Fibroblast of villous mesenchyme (primary cell): Measurements from ENCODE around the gene RAD51B. TPM values are rescaled to one million over a fixed set of nuclear protein-coding genes. Genes with fewer than 3 reads are reported as not detected.

Experiments used
- DNase-seq: peaks from one replicate; pipeline ENCODE4 v3.0.0-alpha.2; 2010; ENCODE audit warnings: low read depth
- H3K4me3 ChIP-seq: 2 replicates; pipeline ENCODE4 v1.5.1; 2011; ENCODE audit warnings: low read depth, mild to moderate bottlenecking, low read length
- total RNA-seq: library from RNA; depleted of rRNA; stranded (reverse); fragments of >200 nt; gene quantifications from 2 replicates; pipeline ENCODE4 v1.2.3, GENCODE V29; 2012
- TF ChIP-seq, protein P1 (sequence below): IDR thresholded peaks from 2 replicates; pipeline ENCODE4 v1.5.1; 2012; ENCODE audit warnings: low read depth, mild to moderate bottlenecking, low read length; ENCODE audit not compliant: insufficient read depth

Gene RAD51B
- total RNA-seq, 1 donor = 22.0 TPM

DNA sequence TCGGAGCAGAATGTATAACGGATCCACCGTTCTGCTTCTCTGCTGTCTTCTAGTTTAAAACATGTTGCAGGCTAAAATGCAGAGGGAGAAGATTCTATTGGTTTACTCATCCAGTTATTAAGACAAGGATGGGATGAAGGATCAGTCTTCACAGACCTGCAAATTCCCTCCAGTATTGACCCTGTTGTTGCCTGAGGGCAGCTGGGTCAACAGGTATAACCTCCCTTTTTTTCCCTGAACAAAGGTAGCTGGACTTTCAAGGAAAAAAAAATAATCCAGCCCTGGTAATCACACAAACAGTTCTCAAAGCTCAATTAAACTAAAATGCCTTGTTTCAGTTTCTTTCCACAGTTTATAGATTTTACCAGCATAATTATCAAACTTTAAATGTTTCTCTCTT is 492.7 kb downstream of the RAD51B start:
- TF ChIP-seq, protein P1, sequence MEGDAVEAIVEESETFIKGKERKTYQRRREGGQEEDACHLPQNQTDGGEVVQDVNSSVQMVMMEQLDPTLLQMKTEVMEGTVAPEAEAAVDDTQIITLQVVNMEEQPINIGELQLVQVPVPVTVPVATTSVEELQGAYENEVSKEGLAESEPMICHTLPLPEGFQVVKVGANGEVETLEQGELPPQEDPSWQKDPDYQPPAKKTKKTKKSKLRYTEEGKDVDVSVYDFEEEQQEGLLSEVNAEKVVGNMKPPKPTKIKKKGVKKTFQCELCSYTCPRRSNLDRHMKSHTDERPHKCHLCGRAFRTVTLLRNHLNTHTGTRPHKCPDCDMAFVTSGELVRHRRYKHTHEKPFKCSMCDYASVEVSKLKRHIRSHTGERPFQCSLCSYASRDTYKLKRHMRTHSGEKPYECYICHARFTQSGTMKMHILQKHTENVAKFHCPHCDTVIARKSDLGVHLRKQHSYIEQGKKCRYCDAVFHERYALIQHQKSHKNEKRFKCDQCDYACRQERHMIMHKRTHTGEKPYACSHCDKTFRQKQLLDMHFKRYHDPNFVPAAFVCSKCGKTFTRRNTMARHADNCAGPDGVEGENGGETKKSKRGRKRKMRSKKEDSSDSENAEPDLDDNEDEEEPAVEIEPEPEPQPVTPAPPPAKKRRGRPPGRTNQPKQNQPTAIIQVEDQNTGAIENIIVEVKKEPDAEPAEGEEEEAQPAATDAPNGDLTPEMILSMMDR = no peak
- DNase-seq = no peak
- no peak overlapping the region for H3K4me3 ChIP-seq

DNA sequence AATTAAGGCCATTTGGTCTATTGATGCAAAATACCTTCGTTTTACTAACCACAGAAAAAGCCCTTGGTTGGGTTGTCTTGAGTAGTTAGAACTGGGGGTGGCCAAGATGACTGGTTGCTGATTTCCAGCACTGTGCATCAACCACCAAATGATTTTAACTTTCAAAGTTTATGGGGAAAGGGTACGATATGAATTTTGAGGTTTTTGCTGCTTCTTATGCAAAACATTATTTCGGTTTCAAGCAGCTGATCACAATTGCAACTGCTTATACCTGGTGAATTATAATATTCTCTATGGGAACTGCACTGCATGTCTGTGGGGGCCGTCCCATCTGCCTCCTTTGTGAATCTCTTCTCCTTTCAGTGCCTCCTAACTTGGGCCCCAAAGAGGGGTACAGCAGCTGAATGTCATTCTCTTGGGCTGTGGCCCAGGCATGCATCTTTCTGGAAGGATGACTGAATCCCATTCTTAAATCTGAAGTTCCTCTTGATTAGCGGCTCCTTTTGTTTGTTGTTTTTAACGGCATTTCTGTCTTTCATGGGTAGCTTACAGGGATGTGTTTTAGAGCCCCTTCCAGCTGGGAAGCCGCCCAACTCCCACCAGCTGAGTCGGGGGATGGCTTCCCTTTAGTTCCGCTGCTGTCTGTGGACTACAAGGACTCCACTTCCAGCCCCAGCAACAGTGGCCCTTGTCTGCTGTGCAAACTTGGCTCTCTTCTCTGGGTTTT is 493.5 kb downstream of the RAD51B start:
- no peak for DNase-seq
- TF ChIP-seq, protein P1 = no peak
- H3K4me3 ChIP-seq = no peak overlapping the region

DNA sequence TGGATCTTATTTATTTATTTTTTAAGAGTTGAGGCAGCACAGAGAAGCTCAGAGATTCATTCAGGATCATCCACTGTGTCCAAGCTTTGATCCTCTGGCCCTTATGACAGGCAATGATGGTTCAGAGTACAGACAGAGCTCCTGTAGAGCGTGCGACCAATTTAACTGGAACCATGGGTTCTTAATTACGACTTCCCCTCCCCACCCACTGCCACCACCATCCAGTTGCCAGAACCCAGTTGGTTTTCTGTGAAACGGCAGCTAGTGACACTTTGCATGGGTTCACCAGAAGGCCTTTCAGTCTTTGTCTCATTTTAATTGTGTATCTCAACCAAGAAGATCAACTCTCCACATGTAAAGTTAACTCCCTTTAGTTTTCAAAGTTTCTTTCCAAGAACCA is 495.1 kb downstream of the RAD51B start:
- no peak for DNase-seq
- TF ChIP-seq, protein P1 = no peak
- H3K4me3 ChIP-seq = no peak overlapping the region

DNA sequence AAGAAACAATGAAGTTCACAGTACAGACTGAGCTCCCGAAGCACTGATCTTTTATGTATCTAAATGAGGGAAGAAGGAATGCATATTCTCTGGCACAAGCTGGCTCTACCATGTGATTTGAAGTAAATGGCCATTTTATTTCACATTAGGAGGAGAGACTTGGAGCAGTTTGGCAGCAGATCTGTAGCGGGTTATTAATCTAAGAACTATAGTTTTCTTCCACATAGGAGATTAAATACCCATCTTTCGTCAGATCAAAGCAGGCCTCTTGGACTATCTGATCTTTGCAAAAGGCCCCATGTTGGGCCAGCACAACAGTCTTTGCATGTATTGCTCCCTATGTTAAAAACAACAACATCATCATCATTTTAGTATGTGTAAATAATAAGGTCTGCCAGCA is 495.5 kb downstream of the RAD51B start:
- no peak overlapping the region for H3K4me3 ChIP-seq
- TF ChIP-seq, protein P1 = no peak
- DNase-seq = no peak

DNA sequence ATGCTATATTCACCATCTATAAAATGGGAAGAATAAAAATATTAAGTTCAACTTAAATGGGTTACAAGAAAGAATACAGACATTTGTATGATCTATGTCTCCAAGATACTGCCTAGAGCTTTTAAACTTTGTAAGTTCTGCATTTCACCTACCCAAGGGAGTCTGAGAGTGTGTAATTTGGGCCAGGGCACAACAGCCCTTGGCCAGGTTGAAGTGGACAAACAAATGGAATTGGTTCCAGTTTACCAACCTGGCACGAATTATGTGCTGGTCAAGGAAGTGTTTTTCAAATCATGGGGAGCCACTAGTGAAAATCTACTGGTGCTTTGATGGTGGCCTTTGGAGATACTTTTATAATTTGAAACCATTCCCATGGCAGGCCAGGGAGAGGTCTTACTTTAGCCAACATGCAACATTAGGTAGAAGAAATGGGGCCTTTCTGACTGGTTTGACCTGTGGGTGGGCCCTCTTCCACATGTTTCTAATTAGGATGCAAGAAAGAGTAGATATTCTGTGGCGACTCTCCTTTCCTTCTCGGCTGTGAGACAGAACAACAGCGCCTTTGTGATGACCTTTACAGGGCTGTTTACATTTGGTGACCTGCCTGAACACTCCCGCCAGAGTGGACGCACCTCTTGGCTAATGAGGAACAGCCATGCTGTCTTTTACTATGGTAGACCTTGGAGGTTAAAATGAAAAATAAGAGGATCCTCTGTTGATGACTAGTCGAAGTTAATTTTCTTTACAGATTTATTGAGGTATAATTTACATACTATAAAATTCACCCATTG is 496.7 kb downstream of the RAD51B start:
- TF ChIP-seq, protein P1 = no peak

DNA sequence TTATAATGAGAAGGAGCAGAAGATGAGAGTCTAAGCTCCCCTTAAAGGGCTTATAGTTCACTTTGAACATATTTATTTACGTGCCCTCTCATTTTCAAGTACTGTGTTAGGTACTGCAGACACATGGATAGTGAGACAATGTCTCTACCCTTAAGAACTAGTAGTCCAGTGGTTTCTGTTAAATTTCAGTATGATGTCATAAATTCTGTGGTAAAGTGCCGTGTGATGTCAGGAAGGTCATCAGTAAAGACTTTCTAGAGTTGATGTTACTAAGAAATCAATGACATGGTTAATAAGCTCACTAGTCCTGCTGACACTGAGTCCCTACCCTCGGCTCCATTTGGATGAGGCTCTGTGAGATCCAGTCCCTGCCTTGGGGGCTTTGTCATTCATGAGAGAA is 497.7 kb downstream of the RAD51B start:
- H3K4me3 ChIP-seq = no peak overlapping the region
- TF ChIP-seq, protein P1 = no peak
- no peak for DNase-seq

More for the DNA sequence above, 496.7 kb downstream of the RAD51B start:
- no peak overlapping the region for H3K4me3 ChIP-seq
- DNase-seq = no peak
